H1 (cell line): ENCODE results near the gene VGLL4. TPM values are rescaled to one million over a fixed set of nuclear protein-coding genes. Genes with fewer than 3 reads are reported as not detected.

Source experiments
- BCL11A ChIP-seq, 2 experiments: IDR thresholded peaks; one replicate each; pipeline ENCODE4 v1.6.1; 2011; ENCODE audit warnings: low read depth in 2 of 2, low read length in 2 of 2, mild to moderate bottlenecking in 2 of 2
- CTBP2 ChIP-seq: IDR thresholded peaks from 2 replicates; pipeline ENCODE4 v1.7.0; 2011; ENCODE audit warnings: borderline replicate concordance, mild to moderate bottlenecking, moderate library complexity, mixed read lengths, low read length; ENCODE audit not compliant: insufficient read depth, insufficient read length
- EZH2 ChIP-seq: fragments of 200-600 bp; sonication (generic); IDR thresholded peaks from 2 replicates; pipeline ENCODE4 v1.7.1; 2012; ENCODE audit warnings: low read depth, mild to moderate bottlenecking, moderate library complexity, low read length, inconsistent platforms; ENCODE audit not compliant: severe bottlenecking
- JUN ChIP-seq: IDR thresholded peaks from 2 replicates; pipeline ENCODE4 v1.6.1; 2011; ENCODE audit warnings: low read depth, mild to moderate bottlenecking, improper control_type of control experiment, low read length
- MAFK ChIP-seq: IDR thresholded peaks from 2 replicates; pipeline ENCODE4 v1.6.1; 2012; ENCODE audit warnings: low read depth, mild to moderate bottlenecking, improper control_type of control experiment, low read length
- RAD21 ChIP-seq, 2 experiments: IDR thresholded peaks in 1 of 2; conservative IDR thresholded peaks in 1 of 2; 2 replicates each; pipeline ENCODE4 v1.6.1; 2011; ENCODE audit warnings: low read depth in 2 of 2, low read length in 2 of 2, improper control_type of control experiment in 1 of 2, inconsistent platforms in 1 of 2, mild to moderate bottlenecking in 1 of 2, moderate library complexity in 1 of 2
- RFX5 ChIP-seq: IDR thresholded peaks from 2 replicates; pipeline ENCODE4 v1.6.1; 2011; ENCODE audit warnings: low read depth, low read length, improper control_type of control experiment, borderline replicate concordance
- SP4 ChIP-seq: IDR thresholded peaks from 2 replicates; pipeline ENCODE4 v1.6.1; 2012; ENCODE audit warnings: low read length, inconsistent platforms
- ZNF274 ChIP-seq: IDR thresholded peaks from 2 replicates; pipeline ENCODE4 v1.7.0; 2012; ENCODE audit warnings: low read length, borderline replicate concordance; ENCODE audit errors: extremely low read depth
- polyA plus RNA-seq, 7 experiments: library from polyadenylated mRNA; depleted of rRNA in 3 of 7; stranded (reverse) in 5 of 7; unstranded in 2 of 7; fragments of >200 nt in 5 of 7; fragments of 200-250 nt in 2 of 7; gene quantifications; 1 replicate in 5 of 7; 2 replicates in 1 of 7; 4 replicates in 1 of 7; pipeline versions ENCODE4 v1.2.1 to v1.2.3, GENCODE V29; 2011 to 2013; ENCODE audit warnings: missing spikeins in 2 of 7, mixed read lengths in 2 of 7
- total RNA-seq: library from RNA; stranded (reverse); fragmentation: NEBNext Ultra II Directional; extraction: Animal tissue kit (Norgen Biotek cat#: 25700); gene quantifications from 2 replicates; pipeline ENCODE4 v1.2.1, GENCODE V29; 2021
- TF ChIP-seq, protein P1 (sequence below): fragments of 300-600 bp; sonication (generic); IDR thresholded peaks from 2 replicates; pipeline ENCODE4 v1.7.1; 2012; ENCODE audit warnings: low read length, moderate library complexity, mild to moderate bottlenecking, inconsistent platforms; ENCODE audit not compliant: insufficient replicate concordance

The VGLL4 gene
- total and polyA plus RNA-seq, 2 of the 8 experiments (the other 6 are each of a cell fraction or from before 2014, with no cell fraction given) = 45.1 to 50.0 TPM

DNA sequence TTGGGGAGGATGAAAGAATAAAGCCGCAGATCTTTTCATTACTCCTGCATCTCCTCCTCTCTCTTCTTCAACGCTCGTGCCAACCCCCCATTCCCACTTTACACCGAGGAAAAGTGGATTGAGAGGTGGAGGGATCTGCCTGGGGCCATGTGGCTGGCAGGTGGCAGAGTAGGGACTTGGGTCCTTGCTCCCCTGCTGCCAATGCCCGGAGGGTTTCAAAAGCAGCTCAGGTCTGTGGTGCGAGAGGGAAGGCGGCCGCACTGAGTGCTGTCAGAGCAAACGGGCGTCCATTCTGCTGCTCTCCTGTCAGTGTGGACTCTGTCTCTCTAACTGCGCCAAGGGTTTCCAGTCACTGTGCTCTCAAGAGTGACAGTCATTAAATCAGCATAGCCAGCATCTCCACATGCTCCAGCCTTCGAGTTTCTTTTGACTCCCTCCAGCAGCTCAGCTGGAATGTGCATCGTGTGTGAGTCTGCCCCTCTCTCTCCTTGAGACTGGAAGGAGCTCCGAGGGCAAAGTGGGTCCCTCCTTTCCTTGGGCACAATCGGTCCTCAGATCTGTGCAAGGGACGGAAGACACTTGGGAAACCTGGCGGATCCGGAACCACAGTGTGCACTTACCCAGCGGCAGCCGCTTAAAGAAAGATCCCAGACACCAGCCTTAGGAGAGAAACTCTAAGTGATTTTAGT lies 68.6 kb downstream of the VGLL4 start (continued):
- TF ChIP-seq, protein P1, sequence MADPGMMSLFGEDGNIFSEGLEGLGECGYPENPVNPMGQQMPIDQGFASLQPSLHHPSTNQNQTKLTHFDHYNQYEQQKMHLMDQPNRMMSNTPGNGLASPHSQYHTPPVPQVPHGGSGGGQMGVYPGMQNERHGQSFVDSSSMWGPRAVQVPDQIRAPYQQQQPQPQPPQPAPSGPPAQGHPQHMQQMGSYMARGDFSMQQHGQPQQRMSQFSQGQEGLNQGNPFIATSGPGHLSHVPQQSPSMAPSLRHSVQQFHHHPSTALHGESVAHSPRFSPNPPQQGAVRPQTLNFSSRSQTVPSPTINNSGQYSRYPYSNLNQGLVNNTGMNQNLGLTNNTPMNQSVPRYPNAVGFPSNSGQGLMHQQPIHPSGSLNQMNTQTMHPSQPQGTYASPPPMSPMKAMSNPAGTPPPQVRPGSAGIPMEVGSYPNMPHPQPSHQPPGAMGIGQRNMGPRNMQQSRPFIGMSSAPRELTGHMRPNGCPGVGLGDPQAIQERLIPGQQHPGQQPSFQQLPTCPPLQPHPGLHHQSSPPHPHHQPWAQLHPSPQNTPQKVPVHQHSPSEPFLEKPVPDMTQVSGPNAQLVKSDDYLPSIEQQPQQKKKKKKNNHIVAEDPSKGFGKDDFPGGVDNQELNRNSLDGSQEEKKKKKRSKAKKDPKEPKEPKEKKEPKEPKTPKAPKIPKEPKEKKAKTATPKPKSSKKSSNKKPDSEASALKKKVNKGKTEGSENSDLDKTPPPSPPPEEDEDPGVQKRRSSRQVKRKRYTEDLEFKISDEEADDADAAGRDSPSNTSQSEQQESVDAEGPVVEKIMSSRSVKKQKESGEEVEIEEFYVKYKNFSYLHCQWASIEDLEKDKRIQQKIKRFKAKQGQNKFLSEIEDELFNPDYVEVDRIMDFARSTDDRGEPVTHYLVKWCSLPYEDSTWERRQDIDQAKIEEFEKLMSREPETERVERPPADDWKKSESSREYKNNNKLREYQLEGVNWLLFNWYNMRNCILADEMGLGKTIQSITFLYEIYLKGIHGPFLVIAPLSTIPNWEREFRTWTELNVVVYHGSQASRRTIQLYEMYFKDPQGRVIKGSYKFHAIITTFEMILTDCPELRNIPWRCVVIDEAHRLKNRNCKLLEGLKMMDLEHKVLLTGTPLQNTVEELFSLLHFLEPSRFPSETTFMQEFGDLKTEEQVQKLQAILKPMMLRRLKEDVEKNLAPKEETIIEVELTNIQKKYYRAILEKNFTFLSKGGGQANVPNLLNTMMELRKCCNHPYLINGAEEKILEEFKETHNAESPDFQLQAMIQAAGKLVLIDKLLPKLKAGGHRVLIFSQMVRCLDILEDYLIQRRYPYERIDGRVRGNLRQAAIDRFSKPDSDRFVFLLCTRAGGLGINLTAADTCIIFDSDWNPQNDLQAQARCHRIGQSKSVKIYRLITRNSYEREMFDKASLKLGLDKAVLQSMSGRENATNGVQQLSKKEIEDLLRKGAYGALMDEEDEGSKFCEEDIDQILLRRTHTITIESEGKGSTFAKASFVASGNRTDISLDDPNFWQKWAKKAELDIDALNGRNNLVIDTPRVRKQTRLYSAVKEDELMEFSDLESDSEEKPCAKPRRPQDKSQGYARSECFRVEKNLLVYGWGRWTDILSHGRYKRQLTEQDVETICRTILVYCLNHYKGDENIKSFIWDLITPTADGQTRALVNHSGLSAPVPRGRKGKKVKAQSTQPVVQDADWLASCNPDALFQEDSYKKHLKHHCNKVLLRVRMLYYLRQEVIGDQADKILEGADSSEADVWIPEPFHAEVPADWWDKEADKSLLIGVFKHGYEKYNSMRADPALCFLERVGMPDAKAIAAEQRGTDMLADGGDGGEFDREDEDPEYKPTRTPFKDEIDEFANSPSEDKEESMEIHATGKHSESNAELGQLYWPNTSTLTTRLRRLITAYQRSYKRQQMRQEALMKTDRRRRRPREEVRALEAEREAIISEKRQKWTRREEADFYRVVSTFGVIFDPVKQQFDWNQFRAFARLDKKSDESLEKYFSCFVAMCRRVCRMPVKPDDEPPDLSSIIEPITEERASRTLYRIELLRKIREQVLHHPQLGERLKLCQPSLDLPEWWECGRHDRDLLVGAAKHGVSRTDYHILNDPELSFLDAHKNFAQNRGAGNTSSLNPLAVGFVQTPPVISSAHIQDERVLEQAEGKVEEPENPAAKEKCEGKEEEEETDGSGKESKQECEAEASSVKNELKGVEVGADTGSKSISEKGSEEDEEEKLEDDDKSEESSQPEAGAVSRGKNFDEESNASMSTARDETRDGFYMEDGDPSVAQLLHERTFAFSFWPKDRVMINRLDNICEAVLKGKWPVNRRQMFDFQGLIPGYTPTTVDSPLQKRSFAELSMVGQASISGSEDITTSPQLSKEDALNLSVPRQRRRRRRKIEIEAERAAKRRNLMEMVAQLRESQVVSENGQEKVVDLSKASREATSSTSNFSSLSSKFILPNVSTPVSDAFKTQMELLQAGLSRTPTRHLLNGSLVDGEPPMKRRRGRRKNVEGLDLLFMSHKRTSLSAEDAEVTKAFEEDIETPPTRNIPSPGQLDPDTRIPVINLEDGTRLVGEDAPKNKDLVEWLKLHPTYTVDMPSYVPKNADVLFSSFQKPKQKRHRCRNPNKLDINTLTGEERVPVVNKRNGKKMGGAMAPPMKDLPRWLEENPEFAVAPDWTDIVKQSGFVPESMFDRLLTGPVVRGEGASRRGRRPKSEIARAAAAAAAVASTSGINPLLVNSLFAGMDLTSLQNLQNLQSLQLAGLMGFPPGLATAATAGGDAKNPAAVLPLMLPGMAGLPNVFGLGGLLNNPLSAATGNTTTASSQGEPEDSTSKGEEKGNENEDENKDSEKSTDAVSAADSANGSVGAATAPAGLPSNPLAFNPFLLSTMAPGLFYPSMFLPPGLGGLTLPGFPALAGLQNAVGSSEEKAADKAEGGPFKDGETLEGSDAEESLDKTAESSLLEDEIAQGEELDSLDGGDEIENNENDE = no peak
- TF ChIP-seq EZH2 (no peak), SP4 (no peak), RFX5 (no peak), BCL11A (IDR thresholded peaks at IDR 0.05; ENCODE audit: low read depth in 2 of 2, low read length in 2 of 2) (no peak), RAD21 (IDR thresholded peaks at IDR 0.05 in 1 of 2, conservative IDR thresholded peaks at IDR 0.05 in 1 of 2; ENCODE audit: low read depth in 2 of 2, low read length in 2 of 2) (no peak), CTBP2 (no peak), ZNF274 (no peak), MAFK (no peak), JUN (no peak)
